ENCODE results near the gene KCNQ5. TPM values are rescaled to one million over a fixed set of nuclear protein-coding genes. Genes with fewer than 3 reads are reported as not detected.

Gene KCNQ5
- total RNA-seq, 1 experiment from 2014 or later: 2.0 TPM

DNA sequence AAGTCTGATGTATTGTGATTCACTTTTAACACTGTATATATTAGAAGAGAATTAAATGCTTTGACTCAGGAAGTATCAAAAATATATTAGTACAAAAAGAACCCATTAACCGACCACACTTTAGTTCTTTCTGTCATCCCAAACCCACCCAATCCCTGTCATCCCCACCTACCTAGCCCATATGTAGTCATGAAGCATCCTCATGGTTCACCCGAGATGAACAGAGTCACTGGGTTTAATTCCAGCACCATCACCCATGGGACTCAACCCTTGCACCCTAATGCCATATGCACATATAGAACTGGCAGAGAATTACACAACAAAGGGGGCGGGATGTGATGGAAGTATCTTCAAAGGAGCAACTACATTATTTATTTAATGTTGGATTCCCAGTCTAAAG lies 462.0 kb downstream of the KCNQ5 start (continued):
- TF ChIP-seq, protein P1, sequence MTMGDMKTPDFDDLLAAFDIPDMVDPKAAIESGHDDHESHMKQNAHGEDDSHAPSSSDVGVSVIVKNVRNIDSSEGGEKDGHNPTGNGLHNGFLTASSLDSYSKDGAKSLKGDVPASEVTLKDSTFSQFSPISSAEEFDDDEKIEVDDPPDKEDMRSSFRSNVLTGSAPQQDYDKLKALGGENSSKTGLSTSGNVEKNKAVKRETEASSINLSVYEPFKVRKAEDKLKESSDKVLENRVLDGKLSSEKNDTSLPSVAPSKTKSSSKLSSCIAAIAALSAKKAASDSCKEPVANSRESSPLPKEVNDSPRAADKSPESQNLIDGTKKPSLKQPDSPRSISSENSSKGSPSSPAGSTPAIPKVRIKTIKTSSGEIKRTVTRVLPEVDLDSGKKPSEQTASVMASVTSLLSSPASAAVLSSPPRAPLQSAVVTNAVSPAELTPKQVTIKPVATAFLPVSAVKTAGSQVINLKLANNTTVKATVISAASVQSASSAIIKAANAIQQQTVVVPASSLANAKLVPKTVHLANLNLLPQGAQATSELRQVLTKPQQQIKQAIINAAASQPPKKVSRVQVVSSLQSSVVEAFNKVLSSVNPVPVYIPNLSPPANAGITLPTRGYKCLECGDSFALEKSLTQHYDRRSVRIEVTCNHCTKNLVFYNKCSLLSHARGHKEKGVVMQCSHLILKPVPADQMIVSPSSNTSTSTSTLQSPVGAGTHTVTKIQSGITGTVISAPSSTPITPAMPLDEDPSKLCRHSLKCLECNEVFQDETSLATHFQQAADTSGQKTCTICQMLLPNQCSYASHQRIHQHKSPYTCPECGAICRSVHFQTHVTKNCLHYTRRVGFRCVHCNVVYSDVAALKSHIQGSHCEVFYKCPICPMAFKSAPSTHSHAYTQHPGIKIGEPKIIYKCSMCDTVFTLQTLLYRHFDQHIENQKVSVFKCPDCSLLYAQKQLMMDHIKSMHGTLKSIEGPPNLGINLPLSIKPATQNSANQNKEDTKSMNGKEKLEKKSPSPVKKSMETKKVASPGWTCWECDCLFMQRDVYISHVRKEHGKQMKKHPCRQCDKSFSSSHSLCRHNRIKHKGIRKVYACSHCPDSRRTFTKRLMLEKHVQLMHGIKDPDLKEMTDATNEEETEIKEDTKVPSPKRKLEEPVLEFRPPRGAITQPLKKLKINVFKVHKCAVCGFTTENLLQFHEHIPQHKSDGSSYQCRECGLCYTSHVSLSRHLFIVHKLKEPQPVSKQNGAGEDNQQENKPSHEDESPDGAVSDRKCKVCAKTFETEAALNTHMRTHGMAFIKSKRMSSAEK (CRISPR knock-in tag; IDR thresholded peaks at IDR 0.05; ENCODE audit: borderline replicate concordance): no peak
- TF ChIP-seq, protein P2, sequence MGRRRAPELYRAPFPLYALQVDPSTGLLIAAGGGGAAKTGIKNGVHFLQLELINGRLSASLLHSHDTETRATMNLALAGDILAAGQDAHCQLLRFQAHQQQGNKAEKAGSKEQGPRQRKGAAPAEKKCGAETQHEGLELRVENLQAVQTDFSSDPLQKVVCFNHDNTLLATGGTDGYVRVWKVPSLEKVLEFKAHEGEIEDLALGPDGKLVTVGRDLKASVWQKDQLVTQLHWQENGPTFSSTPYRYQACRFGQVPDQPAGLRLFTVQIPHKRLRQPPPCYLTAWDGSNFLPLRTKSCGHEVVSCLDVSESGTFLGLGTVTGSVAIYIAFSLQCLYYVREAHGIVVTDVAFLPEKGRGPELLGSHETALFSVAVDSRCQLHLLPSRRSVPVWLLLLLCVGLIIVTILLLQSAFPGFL (CRISPR knock-in tag; IDR thresholded peaks at IDR 0.05; ENCODE audit: borderline replicate concordance): no peak
- no peak for TF ChIP-seq SOX15 (CRISPR knock-in tag; IDR thresholded peaks at IDR 0.05)
- no peak for TF ChIP-seq GABPB1 (CRISPR knock-in tag; IDR thresholded peaks at IDR 0.05)
- no peak for TF ChIP-seq ZNF423 (CRISPR knock-in tag; IDR thresholded peaks at IDR 0.05)
- no peak for TF ChIP-seq CREM (CRISPR knock-in tag; IDR thresholded peaks at IDR 0.05)
- TF ChIP-seq NFYB (CRISPR knock-in tag; conservative IDR thresholded peaks at IDR 0.05; ENCODE audit: low read depth): no peak
- TF ChIP-seq, protein P3, sequence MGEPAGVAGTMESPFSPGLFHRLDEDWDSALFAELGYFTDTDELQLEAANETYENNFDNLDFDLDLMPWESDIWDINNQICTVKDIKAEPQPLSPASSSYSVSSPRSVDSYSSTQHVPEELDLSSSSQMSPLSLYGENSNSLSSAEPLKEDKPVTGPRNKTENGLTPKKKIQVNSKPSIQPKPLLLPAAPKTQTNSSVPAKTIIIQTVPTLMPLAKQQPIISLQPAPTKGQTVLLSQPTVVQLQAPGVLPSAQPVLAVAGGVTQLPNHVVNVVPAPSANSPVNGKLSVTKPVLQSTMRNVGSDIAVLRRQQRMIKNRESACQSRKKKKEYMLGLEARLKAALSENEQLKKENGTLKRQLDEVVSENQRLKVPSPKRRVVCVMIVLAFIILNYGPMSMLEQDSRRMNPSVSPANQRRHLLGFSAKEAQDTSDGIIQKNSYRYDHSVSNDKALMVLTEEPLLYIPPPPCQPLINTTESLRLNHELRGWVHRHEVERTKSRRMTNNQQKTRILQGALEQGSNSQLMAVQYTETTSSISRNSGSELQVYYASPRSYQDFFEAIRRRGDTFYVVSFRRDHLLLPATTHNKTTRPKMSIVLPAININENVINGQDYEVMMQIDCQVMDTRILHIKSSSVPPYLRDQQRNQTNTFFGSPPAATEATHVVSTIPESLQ (CRISPR knock-in tag; IDR thresholded peaks at IDR 0.05): no peak
- TF ChIP-seq, protein P4, sequence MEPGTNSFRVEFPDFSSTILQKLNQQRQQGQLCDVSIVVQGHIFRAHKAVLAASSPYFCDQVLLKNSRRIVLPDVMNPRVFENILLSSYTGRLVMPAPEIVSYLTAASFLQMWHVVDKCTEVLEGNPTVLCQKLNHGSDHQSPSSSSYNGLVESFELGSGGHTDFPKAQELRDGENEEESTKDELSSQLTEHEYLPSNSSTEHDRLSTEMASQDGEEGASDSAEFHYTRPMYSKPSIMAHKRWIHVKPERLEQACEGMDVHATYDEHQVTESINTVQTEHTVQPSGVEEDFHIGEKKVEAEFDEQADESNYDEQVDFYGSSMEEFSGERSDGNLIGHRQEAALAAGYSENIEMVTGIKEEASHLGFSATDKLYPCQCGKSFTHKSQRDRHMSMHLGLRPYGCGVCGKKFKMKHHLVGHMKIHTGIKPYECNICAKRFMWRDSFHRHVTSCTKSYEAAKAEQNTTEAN (CRISPR knock-in tag; IDR thresholded peaks at IDR 0.05): no peak

DNA sequence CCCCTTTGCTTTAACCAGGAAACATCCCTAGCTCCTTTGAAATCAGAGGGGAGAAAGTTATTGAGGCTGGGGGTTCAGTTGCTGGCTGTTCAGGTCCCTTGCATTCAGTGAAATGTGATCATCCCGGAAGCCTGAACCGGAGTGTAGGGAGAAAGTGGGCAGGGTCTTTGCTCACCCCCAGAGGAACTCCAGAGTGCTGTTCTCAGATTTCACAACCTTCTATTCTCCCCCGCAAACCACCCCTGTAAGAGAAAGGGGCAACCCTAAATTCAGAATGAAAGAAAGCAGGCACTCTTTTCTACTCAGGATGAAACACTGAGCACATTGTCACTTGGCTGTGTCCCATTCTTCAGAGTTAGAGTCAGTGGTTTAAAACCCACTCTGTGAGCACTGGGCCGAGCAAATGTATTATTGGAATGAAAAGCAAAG lies 463.6 kb downstream of the KCNQ5 start:
- TF ChIP-seq HMGA2 (CRISPR knock-in tag; IDR thresholded peaks at IDR 0.05): no peak
- no peak for TF ChIP-seq NFE2L1 (CRISPR knock-in tag; IDR thresholded peaks at IDR 0.05)
- Mint-ChIP-seq H3K4me3 (no peak overlapping the region), H3K9me3 (peaks cover 11% of the 10 kb centered on the region), H3K27ac (peak overlapping the region; percentile 46; the same call in 1 of the 2 replicates), H3K27me3 (ENCODE audit: low read depth) (no peaks in the 10 kb centered on the region), H3K36me3 (no peaks in the 10 kb centered on the region), H3K4me1 (peaks cover 45% of the 10 kb centered on the region)
- ChIA-PET CTCF (no interaction called here), POLR2A (no interaction called here)
- ATAC-seq (peak; percentile 98), DNase-seq (ENCODE audit: low spot score) (peak; percentile 33)

DNA sequence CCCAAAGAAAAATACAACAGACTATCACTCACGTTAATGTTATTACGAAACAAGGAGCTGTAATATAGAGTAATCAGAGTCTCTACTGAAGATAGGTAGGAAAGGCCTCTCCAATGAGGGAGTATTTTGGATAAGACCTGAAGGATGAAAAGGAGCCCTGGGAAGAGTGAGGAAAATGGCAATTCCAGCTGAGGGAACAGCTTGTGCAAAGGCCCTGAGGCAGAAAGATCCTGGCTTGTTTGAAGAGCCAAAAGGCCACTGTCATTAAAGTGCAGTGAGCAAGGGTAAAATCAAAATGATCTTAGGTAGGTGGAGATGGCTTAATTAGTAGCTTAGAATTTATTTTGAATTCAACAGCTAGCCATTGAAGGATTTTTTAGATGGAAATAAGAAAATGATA lies 464.9 kb downstream of the KCNQ5 start:
- CTCF ChIA-PET: no interaction called here
- DNase-seq (ENCODE audit: low spot score): no peak
- H3K9me3 Mint-ChIP-seq: peaks cover 17% of the 10 kb centered on the region
- TF ChIP-seq, protein P5, sequence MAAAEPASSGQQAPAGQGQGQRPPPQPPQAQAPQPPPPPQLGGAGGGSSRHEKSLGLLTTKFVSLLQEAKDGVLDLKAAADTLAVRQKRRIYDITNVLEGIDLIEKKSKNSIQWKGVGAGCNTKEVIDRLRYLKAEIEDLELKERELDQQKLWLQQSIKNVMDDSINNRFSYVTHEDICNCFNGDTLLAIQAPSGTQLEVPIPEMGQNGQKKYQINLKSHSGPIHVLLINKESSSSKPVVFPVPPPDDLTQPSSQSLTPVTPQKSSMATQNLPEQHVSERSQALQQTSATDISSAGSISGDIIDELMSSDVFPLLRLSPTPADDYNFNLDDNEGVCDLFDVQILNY (CRISPR knock-in tag; IDR thresholded peaks at IDR 0.05): no peak
- no peak for TF ChIP-seq JUN (CRISPR knock-in tag; IDR thresholded peaks at IDR 0.05)
- no peak for TF ChIP-seq JAZF1 (CRISPR knock-in tag; IDR thresholded peaks at IDR 0.05)
- no peak for TF ChIP-seq FOXJ3 (CRISPR knock-in tag; IDR thresholded peaks at IDR 0.05; ENCODE audit: borderline replicate concordance)
- TF ChIP-seq ETV6 (CRISPR knock-in tag; IDR thresholded peaks at IDR 0.05): no peak
- TF ChIP-seq, protein P6, sequence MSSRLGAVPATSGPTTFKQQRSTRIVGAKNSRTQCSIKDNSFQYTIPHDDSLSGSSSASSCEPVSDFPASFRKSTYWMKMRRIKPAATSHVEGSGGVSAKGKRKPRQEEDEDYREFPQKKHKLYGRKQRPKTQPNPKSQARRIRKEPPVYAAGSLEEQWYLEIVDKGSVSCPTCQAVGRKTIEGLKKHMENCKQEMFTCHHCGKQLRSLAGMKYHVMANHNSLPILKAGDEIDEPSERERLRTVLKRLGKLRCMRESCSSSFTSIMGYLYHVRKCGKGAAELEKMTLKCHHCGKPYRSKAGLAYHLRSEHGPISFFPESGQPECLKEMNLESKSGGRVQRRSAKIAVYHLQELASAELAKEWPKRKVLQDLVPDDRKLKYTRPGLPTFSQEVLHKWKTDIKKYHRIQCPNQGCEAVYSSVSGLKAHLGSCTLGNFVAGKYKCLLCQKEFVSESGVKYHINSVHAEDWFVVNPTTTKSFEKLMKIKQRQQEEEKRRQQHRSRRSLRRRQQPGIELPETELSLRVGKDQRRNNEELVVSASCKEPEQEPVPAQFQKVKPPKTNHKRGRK (CRISPR knock-in tag; IDR thresholded peaks at IDR 0.05; ENCODE audit: borderline replicate concordance): no peak
- TF ChIP-seq, protein P7, sequence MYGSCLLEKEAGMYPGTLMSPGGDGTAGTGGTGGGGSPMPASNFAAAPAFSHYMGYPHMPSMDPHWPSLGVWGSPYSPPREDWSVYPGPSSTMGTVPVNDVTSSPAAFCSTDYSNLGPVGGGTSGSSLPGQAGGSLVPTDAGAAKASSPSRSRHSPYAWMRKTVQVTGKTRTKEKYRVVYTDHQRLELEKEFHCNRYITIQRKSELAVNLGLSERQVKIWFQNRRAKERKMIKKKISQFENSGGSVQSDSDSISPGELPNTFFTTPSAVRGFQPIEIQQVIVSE (CRISPR knock-in tag; IDR thresholded peaks at IDR 0.05; ENCODE audit: borderline replicate concordance): no peak

More for the DNA sequence above, 464.9 kb downstream of the KCNQ5 start:
- Mint-ChIP-seq H3K4me3 (no peak overlapping the region), H3K27me3 (ENCODE audit: low read depth) (no peaks in the 10 kb centered on the region), H3K27ac (no peak overlapping the region), H3K36me3 (no peaks in the 10 kb centered on the region), H3K4me1 (peaks cover 34% of the 10 kb centered on the region)
- POLR2A ChIA-PET: no interaction called here
- ATAC-seq: no peak

Data from WTC11 (cell line).